ENCODE results near the gene USP25.

GRCh38 chr21:15804247-15805005, 74.6 kb downstream of the USP25 start:
- TF ChIP-seq CTCF (optimal IDR thresholded peaks at IDR 0.05 in 1 of 3, IDR thresholded peaks at IDR 0.05 in 1 of 3, conservative IDR thresholded peaks at IDR 0.05 in 1 of 3; ENCODE audit: extremely low read depth in 1 of 3, insufficient read depth in 2 of 3, low read length in 3 of 3): no peak
- TF ChIP-seq EZH2 (IDR thresholded peaks at IDR 0.05; ENCODE audit: low read length): no peak
